GM18508 (cell line): ENCODE measurements around the gene GPR27.

Experiments used
- ATAC-seq: cut with Tn5 transposase; IDR thresholded peaks from one replicate; pipeline ENCODE4 v1.9.1; 2021; ENCODE audit warnings: moderate number of reproducible peaks; ENCODE audit not compliant: insufficient read depth, unreplicated experiment

The GPR27 gene

DNA sequence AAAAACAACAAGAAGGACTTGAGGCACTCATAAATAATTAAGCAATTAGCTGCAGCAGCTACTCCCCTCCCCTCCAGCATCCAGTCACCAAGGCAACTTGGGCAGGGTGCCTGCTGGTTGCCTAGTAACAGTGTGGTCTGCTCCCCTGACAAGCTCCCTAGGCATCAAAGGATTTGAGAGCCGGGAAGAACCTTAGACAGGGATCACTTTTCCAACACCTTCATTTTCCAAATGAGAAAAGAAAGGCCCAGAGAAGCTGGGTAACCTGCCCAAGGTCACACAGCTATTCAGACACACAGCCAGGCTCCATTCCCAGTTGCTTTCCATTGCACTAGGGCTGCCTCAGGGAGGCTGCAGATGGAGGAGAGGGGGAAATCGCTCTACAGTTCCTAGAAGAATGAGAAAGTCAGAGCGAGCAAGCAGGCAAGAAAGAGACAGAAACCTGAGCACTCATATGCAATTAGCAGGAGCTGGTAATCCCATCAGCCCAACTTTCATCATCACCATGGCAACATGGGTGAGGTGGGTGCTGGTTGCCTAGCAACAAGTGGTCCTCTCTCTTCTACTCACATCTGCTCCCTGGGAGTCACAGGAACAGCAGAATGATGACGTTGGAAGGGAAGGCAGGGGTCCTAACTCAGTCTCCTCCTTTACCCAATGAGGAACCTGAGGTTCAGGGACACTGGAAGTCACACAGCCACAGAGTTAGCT, 24.9 kb upstream of the GPR27 start:
- ATAC-seq: no peak

DNA sequence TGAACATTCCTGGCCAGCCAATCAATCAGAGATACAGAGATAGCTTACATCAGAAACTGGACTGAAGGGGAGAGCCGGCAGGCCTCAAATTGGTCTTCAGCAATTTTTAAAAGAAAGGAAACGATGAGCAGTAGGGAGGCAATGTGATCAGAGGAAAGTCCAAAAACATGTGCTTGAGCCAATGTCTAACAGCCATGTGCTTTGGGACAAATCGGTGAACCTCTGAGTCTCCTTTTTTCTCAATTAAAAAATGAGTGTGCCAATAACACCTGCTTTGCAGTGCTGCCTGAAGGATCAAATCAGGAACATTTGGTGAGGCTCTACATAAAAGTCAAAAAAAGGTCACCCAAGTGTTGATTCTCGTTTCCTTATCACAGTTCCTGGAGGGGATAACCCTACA, 21.0 kb upstream of the GPR27 start:
- ATAC-seq: no peak

DNA sequence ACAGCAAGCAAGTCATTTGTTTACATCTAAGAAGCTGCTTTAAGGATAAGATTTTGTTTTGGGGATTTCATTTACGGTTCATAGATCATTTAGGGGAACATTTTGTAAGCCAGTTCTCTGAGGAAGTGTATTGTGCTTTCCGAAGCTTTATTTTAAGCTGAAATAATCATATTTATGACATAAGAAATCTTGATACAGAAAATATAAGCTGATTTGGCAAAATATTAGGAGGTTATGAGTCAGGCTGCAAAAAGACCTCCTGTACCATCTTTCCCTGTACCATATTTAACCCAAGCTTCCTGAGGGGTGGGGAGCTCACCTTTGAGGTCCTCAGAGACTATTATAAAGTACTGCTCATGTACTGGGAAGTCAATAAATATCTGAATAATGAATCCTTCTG, 20.3 kb upstream of the GPR27 start:
- ATAC-seq: no peak

DNA sequence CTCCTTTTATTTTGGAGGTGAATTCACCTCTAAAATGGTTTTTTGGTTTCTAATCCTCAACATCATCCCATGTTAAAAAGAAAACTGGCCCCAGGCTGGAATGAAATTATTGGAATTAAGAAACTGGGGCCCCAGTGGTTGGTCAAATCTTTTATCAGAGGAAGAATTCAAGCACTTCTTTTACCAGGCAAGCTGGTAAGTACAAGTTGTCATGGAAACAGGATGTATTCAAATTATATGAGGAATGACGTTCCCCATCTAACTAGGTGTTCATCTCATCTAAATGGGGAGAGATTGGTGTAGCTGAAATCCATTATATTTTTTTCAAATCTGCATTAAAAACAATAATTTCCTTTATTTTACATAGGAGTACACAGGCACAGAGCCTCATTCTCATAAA, 18.8 kb upstream of the GPR27 start:
- ATAC-seq: no peak

DNA sequence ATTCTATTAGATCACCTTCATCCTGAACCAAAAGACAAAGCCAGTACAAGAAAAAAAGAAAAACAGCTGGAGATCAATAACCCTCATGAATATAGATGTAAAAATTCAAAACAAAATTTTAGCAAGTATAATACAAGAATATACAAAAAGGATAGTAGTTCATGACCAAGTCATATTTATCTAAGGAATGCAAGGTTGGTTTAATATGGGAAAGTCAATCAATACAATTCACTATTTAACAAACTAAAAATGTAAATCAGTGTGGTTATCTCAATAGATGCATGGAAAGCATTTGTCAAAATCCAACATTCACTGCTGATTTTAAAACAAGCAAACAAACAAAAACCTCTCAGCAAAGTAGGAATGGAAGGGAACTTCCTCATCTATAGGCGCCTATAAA, 11.0 kb upstream of the GPR27 start:
- no peak for ATAC-seq

DNA sequence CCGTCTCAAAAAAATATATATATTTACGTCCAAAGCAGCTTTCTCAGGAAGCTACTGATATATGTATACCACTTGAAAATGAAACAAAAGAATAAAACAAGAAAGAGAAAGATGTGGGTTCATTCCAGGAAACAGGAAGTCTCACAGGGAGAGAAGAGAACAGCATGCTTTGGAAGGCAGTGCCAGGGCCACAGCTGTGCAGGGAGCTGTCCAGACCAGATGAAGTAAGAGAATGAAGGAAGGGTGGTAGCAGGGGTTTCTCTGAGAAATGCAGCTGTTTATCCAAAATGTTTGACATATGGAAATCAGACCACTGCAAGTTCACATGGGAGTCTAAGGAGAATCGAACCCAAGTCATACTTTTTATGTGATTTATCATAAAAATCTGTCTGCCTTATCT, 8.9 kb upstream of the GPR27 start:
- no peak for ATAC-seq

DNA sequence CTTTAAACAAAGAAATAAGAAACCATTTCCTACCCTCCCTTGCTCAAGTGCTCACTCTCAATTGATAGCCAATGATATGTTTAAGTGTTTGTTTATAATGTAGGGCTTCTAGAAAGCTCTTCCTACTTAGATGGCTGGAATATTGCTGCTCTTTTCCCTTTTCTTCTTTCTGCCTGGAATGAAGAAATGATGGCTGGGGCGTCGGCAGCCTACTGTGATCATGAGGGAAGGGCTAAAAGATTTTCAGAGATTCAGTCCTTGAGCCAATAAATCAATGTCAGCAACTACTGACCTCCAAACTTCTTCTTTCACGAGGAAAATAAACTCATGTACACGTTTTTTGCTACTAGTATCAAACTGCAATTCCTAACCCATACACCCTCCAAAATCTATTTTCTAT, 2.1 kb upstream of the GPR27 start:
- ATAC-seq: no peak

DNA sequence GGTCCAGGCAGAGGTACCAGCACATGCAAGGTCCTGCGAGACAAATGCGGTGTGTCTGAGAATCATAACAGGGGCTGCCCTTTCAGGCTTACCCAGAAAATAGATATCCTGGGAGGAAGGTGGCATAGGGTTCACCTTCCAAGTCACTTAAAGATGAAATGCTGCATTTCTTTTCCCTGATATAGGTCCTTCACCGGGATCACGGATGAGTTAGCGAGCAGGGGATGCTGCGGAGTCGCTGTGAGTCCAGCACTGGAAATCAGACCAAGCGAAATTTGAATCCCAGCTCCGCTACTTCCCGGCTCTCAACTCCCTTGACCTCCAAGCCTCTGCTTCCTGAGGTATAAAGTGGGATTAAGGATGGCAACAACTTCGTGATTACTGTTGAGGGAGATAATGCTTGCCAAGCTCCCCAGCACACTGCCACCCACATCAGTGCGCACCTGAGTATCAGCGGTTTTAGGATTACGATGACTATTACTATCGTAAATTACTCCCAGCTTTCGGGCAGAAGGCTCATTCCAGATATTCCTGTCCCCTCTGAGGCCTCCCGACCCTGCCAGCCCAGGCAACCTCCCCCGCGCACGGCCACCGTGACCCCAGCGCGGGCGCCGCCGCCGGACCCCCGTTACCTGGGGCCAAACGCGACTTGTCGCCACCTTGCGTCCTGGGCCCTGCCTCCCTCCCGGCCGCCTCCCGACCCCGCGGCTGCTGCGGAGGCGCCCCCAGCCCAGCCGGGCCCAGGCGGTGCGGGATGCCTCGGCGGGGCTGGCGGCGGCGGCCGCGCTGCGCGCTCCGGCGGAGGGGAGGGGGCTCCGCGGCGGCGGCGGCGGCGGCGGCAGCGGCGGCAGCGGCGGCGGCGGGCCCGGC, 589 bp upstream of the GPR27 start:
- ATAC-seq: no peak

DNA sequence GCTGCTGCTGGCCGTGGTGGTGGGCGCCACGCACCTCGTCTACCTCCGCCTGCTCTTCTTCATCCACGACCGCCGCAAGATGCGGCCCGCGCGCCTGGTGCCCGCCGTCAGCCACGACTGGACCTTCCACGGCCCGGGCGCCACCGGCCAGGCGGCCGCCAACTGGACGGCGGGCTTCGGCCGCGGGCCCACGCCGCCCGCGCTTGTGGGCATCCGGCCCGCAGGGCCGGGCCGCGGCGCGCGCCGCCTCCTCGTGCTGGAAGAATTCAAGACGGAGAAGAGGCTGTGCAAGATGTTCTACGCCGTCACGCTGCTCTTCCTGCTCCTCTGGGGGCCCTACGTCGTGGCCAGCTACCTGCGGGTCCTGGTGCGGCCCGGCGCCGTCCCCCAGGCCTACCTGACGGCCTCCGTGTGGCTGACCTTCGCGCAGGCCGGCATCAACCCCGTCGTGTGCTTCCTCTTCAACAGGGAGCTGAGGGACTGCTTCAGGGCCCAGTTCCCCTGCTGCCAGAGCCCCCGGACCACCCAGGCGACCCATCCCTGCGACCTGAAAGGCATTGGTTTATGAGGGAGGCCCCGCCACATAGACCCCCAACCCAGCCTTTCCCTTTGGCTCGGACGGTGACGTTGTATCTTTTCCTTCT, 1.1 kb downstream of the GPR27 start:
- no peak for ATAC-seq

DNA sequence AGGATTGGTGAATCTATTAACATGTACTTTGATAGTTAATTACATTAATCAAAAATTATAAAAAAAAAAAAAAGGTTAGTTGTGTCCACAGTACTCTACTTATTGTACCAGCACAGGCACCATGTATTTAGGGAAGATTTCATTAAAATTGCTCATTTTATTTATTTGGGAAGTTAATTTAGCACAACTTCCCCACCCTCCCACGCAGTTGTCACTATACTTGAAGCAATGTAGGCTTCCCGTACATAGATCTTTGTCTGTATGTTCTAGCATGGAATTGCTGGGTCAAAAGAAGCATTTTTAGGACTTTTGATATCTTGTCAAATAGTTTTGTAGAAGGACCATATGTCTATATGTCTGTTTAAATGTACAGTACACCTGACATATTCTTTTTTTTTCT, 4.4 kb downstream of the GPR27 start:
- no peak for ATAC-seq

DNA sequence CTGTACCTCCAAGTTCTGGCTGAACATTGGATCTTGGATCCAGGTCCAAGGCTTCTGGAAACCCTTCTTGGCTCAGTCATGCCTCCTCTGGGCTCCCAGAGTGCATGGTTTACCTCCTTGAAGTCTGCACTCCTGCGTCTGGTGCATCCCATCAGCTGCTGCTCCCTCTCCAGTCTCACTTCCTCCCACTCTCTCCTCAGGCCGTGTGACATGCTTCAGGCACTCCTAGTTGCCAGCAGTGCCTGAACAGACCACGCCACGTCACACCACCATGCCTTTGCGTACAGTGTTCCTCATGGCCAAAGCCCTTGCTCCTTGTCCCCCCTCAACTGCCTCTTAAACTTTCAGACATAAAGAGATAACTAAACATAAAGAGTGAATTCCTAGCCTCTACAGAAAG, 5.7 kb downstream of the GPR27 start:
- ATAC-seq: no peak

DNA sequence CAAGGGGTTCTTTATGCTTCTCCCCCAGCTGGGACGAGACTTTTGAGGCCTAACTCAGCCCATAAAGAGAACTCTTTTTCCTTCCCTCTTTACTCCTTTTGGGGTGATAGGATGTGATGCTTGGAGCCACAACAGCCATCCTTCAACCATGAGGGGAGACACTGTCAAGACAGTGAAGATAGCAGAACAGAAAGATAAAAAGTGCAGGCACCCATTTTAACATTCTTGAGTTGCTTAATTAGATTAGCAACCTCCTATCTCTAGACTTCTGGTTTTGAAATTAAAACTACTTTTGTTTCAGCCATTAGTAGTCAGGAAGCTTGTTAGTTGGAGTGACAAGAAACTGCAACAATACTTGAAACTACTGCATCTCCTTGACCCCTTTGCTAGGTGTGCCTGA, 6.5 kb downstream of the GPR27 start:
- ATAC-seq: no peak

DNA sequence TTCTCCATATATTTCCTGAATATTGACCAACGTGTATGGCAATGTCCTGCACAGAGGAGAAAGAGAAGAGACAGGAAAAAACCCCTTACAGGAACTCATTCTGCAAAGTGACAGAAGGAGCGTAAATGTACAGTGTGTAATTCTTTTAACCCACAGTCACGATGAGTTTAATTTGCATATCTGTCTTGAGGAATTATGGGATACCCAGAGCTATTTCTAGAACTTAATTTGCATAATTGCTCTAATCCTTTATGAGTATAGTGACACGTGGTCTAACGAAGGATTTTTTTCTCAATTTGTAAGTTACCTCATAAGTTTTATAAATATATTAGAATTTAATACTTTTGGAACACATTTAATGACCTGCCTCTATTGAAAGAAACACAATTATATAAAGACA, 9.8 kb downstream of the GPR27 start:
- no peak for ATAC-seq

DNA sequence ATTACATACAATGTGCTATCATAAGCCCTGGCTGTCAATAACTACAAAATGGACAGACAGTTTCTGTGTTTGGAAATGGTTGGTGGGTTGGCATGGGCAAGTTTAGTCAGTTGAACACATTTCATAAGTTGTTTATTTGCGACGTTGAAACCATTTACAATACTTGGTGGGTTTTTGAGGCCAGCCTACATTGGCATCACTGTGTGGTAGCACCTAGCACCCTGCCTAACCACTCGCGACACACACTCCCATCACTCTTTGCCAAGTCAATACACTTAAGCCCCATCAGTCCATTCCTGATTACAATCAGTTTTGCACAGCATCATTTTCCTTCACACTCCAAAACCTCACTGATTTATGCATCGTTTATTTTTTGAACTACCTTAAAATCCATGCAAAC, 17.5 kb downstream of the GPR27 start:
- ATAC-seq: no peak

DNA sequence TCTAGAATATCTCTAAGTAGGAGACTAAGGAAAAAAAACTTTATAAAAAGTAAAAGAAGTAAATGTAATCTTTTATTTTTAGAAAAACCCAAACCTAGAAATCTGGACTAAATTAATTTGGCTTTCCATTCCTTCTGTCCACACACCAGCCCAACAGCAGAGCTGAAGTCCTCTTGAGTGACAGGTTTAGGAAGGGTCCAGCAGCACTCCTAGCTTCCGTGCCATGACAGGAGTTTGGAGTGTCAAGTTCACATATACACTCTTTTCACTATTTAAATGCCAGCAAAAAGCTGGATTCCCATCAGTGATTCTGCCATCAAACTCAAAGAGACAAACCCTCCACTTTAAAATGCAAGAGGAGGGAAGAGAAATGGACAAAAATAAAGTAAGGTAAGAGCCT, 18.2 kb downstream of the GPR27 start:
- ATAC-seq: no peak

DNA sequence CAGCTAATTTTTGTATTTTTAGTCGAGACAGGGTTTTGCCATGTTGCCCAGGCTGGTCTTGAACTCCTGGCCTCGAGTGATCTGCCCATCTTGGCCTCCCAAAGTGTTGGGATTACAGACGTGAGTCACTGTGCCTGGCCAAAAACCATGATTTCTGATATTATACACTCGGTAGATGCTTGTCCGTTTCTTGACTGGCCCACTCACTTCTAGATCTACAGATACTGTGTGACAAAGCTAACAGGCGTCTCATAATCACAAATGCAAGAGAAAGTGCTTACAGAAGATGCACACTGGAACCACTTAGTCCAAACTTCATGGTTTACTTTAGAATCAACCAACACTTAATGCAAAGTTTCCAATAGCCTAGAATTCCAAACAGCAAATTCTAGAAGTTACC, 22.9 kb downstream of the GPR27 start:
- no peak for ATAC-seq

DNA sequence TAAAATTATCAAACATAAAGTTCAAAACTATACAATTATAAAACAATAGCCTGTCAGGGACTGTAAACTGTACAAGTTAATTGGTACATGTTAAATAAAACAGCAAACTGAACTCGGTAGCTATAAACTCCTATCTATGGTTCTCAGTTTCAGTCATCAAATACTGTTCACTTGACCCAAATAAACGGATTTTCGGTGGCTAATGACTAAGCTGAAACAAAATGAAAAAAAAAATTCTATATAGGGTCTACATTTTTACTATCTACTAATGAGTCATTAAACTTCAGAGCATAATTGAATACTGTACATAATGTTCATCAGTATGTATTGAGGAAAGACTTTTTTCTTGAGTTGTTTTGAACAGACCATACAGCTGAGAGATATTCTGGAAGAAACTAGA, 24.7 kb downstream of the GPR27 start:
- ATAC-seq: no peak

DNA sequence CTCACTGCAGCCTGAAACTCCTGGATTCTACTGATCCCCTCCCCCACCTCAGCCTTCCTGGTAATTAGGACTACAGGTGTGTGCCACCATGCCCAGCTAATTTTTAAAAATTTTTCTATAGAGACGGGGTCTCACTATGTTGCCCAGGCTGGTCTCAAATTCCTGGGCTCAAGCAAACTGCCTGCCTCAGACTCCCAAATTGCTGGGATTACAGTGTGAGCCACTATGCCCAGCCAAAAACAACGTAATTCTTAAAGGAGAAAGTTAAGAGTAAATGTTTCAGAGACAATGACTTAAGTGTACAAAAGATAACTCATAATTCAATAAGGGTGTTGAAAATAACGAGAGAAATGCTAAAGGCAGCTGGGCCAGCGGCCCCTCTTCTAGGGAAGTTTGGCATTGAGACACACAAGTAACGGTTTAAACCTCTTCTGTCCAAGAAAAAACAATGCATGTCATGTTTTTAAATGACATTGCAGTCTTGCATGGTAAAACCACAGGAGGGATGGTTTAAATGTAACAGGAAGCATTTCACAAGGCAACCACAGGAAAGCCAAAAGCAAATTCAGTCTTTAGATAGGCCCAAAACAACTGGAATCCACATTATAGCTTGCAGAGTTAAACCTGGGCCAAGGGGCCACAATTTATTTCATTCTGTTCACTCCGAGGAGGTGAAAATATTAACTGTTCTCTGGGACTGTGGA, 26.2 kb downstream of the GPR27 start:
- no peak for ATAC-seq

DNA sequence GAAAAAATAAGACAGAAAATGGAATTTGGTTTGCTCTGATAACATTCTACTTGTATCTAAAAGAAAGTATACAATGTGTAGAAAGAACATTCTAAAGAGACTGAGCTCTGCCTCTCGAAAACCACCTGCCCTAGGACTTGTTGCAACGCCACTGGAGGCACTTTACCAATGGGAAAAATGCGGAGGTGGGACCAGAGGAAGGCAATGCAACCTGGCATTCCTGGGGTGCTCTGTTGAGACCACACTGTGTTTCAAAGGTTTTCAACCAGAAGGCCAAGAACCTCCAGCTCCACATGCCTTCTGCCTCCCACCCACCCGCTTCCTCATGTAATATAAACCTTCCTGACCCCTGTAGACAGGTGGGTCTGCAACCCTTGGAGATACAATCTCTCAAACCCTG, 26.8 kb downstream of the GPR27 start:
- no peak for ATAC-seq

DNA sequence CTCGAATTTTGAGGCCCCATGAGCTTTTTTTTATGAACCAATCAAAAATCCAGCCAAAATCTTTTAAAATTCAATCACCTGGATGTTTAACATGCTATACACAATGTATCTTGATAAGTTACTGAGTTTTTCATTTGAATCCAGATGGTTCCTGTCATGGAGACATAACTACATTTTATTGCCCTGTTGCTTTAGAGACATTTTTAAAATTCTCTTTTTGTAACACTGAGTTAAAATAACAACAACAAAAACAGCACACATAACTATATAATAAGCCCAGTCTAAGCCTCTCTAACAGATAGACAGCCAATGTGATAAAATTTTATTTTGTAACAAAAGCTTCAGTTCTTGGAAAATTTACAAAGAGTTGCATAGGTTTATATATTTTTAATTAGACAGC, 29.5 kb downstream of the GPR27 start:
- no peak for ATAC-seq
